ENCODE results near the gene DLK2.

The DLK2 gene

DNA sequence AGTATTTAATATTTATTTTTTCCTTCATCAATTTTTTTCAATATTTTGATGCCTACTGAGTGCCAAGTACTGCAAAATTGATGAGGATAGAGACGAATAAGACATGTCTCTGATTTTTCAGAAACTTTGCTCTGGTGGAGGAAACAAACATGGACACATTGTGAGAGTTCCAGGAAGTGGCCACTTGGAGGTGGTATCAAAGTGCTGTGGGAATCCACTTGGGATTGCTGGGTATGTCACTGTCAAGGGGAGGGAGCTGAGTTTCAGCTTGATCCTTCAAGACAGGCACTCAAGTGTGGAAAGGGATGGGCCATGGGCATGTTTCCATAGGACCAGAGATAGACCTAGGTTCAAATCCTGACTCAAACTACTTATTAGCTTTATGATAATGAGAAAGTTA, 52.5 kb downstream of the DLK2 start:
- Histone ChIP-seq H3K4me2 (ENCODE audit: low read length) (no peak overlapping the region), H3K9ac (ENCODE audit: low read length) (no peak overlapping the region), H3K9me3 (ENCODE audit: insufficient read depth, low read length) (no peaks in the 10 kb centered on the region), H4K20me1 (ENCODE audit: insufficient read depth, low read length) (no peaks in the 10 kb centered on the region), H3K79me2 (ENCODE audit: low read length) (no peaks in the 10 kb centered on the region), H3K27ac (ENCODE audit: low read length) (no peak overlapping the region), H2AFZ (ENCODE audit: low read depth, low read length) (no peak overlapping the region), H3K36me3 (replicated peaks; ENCODE audit: low read depth, low read length) (no peaks in the 10 kb centered on the region), H3K4me3 (ENCODE audit: low read length) (no peak overlapping the region), H3K27me3 (ENCODE audit: low read depth, low read length) (0 out of 2 replicates have a peak, but pooled peaks cover 4% of the 10 kb centered on the region), H3K4me1 (ENCODE audit: low read length) (peaks cover 10% of the 10 kb centered on the region)
- TF ChIP-seq, protein P1, sequence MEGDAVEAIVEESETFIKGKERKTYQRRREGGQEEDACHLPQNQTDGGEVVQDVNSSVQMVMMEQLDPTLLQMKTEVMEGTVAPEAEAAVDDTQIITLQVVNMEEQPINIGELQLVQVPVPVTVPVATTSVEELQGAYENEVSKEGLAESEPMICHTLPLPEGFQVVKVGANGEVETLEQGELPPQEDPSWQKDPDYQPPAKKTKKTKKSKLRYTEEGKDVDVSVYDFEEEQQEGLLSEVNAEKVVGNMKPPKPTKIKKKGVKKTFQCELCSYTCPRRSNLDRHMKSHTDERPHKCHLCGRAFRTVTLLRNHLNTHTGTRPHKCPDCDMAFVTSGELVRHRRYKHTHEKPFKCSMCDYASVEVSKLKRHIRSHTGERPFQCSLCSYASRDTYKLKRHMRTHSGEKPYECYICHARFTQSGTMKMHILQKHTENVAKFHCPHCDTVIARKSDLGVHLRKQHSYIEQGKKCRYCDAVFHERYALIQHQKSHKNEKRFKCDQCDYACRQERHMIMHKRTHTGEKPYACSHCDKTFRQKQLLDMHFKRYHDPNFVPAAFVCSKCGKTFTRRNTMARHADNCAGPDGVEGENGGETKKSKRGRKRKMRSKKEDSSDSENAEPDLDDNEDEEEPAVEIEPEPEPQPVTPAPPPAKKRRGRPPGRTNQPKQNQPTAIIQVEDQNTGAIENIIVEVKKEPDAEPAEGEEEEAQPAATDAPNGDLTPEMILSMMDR (IDR thresholded peaks at IDR 0.05; ENCODE audit: low read depth, low read length): no peak
- TF ChIP-seq EZH2phosphoT487 (IDR thresholded peaks at IDR 0.05; ENCODE audit: low read depth): no peak

DNA sequence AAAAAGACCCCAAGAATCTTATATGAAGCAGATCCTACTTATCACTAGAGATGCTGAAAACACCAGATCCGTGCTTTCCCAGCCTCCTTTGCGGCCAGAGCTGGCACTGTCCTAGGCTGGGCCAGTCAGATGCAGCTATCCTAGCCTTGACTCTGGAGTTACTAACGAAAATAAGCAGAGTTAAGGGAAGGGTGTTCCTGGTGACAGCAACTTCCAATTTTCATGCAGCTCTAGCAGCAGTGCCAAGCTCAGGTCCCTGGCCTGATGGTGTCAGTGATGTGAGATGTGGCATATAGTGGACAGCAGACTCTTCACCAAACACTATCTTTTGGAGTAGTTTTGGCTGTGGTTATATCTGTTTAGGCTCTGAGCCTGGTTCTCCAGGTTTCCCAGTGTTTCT, 53.6 kb downstream of the DLK2 start:
- Histone ChIP-seq H3K4me1 (ENCODE audit: low read length) (peaks cover 19% of the 10 kb centered on the region), H3K4me3 (ENCODE audit: low read length) (no peak overlapping the region), H2AFZ (ENCODE audit: low read depth, low read length) (no peak overlapping the region), H4K20me1 (ENCODE audit: insufficient read depth, low read length) (no peaks in the 10 kb centered on the region), H3K9ac (ENCODE audit: low read length) (no peak overlapping the region), H3K36me3 (replicated peaks; ENCODE audit: low read depth, low read length) (no peaks in the 10 kb centered on the region), H3K27me3 (ENCODE audit: low read depth, low read length) (0 out of 2 replicates have a peak, but pooled peaks cover 4% of the 10 kb centered on the region), H3K4me2 (ENCODE audit: low read length) (no peak overlapping the region), H3K27ac (ENCODE audit: low read length) (no peak overlapping the region), H3K9me3 (ENCODE audit: insufficient read depth, low read length) (no peaks in the 10 kb centered on the region), H3K79me2 (ENCODE audit: low read length) (no peaks in the 10 kb centered on the region)
- TF ChIP-seq, protein P1 (IDR thresholded peaks at IDR 0.05; ENCODE audit: low read depth, low read length): no peak
- no peak for TF ChIP-seq EZH2phosphoT487 (IDR thresholded peaks at IDR 0.05; ENCODE audit: low read depth)
